ENCODE measurements around the gene ARCN1. TPM values are rescaled to one million over a fixed set of nuclear protein-coding genes. Genes with fewer than 3 reads are reported as not detected.

ARCN1 gene
- total RNA-seq, 1 donor from 2014 or later, result 71.3 TPM

GRCh38 chr11:118651820-118652219 is 79.6 kb downstream of the ARCN1 start:
- DNase-seq (ENCODE audit: low spot score in 2 of 2) (no peak), FAIRE-seq (no peak)

Small RNAs within 50 kb of the gene (small RNA-seq; reads per million reads assigned to genes)
- gene RNU6-1157P, result not detected

Other genes with a start within 250 kb of the ARCN1 start
- gene CD3D, start 229.7 kb upstream of the ARCN1 start, total RNA-seq, result not detected
- gene CD3G, start 228.1 kb upstream of the ARCN1 start, total RNA-seq, result not detected
- 58.3 TPM for gene UBE4A, start 212.8 kb upstream of the ARCN1 start, total RNA-seq
- gene ATP5MG, start 170.8 kb upstream of the ARCN1 start, total RNA-seq, result 76.2 TPM
- 35.9 TPM for gene KMT2A, start 135.9 kb upstream of the ARCN1 start, total RNA-seq
- gene TTC36, start 44.9 kb upstream of the ARCN1 start, total RNA-seq, result 2.4 TPM
- gene TMEM25, start 41.2 kb upstream of the ARCN1 start, total RNA-seq, result 27.3 TPM
- 69.7 TPM for gene IFT46, start 6.5 kb upstream of the ARCN1 start, total RNA-seq
- gene PHLDB1, start 35.2 kb downstream of the ARCN1 start, total RNA-seq, result 53.8 TPM
- gene TREH, start 107.2 kb downstream of the ARCN1 start, total RNA-seq, result not detected
- gene DDX6, start 218.8 kb downstream of the ARCN1 start, total RNA-seq, result 236 TPM

All from frontal cortex (tissue), 4 donors.